Esophagus muscularis mucosa (tissue), 4 donors: ENCODE data around the gene AQP1. TPM values are rescaled to one million over a fixed set of nuclear protein-coding genes. Genes with fewer than 3 reads are reported as not detected.

Source experiments
- DNase-seq: peaks from one replicate; pipeline ENCODE4 v3.0.0-alpha.2; 2017; ENCODE audit errors: extremely low spot score
- H3K27ac ChIP-seq, 4 donors: fragments of 200-600 bp; sonication (generic); replicated peaks in 1 of 4; 1 replicate in 3 of 4; 2 replicates in 1 of 4; pipeline ENCODE4 v1.5.1; 2016 to 2019; ENCODE audit warnings: mild to moderate bottlenecking in 1 of 4
- H3K27me3 ChIP-seq, 4 donors: fragments of 200-600 bp; sonication (generic); one replicate each; pipeline versions ENCODE4 v1.5.1 to v1.6.0; 2016 to 2019
- H3K36me3 ChIP-seq, 4 donors: fragments of 200-600 bp; sonication (generic); one replicate each; pipeline ENCODE4 v1.5.1; 2016 to 2019
- H3K4me1 ChIP-seq, 4 donors: fragments of 200-600 bp; sonication (generic); one replicate each; pipeline ENCODE4 v1.5.1; 2016 to 2019
- H3K4me3 ChIP-seq, 4 donors: fragments of 200-600 bp; sonication (generic); 1 replicate in 2 of 4; 2 replicates in 2 of 4; pipeline ENCODE4 v1.5.1; 2016 to 2019; ENCODE audit warnings: mild to moderate bottlenecking in 4 of 4, moderate library complexity in 1 of 4
- H3K9me3 ChIP-seq, 4 donors: fragments of 200-600 bp; sonication (generic); 1 replicate in 3 of 4; 2 replicates in 1 of 4; pipeline ENCODE4 v1.5.1; 2016 to 2019
- EP300 ChIP-seq: sonication (generic); formaldehyde crosslinking; IDR thresholded peaks from one replicate; pipeline ENCODE4 v1.6.1; 2017; ENCODE audit warnings: antibody characterized with exemption
- POLR2A ChIP-seq: fragments of 450-650 bp; IDR thresholded peaks from one replicate; pipeline ENCODE4 v1.6.1; 2017; ENCODE audit warnings: antibody characterized with exemption, moderate library complexity, mild to moderate bottlenecking, low read depth
- POLR2AphosphoS5 ChIP-seq, 2 donors: sonication (generic); formaldehyde crosslinking; IDR thresholded peaks; one replicate each; pipeline ENCODE4 v1.6.1; 2017; ENCODE audit warnings: antibody characterized with exemption in 2 of 2
- WGBS: methylation state at CpG from one replicate; pipeline ENCODE4 v1.1.5; 2018; 5-methylcytosine and 5-hydroxymethylcytosine counted together
- intact Hi-C: fragments of 100-400 bp; cut with DNase I; formaldehyde crosslinking; loops from one replicate; pipeline ENCODE4 v1.15.1; 2023
- total RNA-seq, 4 donors: library from RNA; depleted of rRNA; stranded (reverse); fragments of >200 nt; gene quantifications; one replicate each; pipeline versions ENCODE4 v1.1.0 to v1.2.1, GENCODE V29; 2016
- TF ChIP-seq, protein P1 (sequence below), 3 experiments: fragments of 200-600 bp in 2 of 3; fragments of 450-650 bp in 1 of 3; sonication (generic) in 2 of 3; IDR thresholded peaks; one replicate each; pipeline ENCODE4 v1.5.1; 2017 to 2019; ENCODE audit warnings: antibody characterized with exemption in 3 of 3, mild to moderate bottlenecking in 2 of 3, moderate library complexity in 1 of 3

AQP1 gene
- total RNA-seq, 4 donors from 2014 or later = 362 to 578 (median 513) TPM

DNA sequence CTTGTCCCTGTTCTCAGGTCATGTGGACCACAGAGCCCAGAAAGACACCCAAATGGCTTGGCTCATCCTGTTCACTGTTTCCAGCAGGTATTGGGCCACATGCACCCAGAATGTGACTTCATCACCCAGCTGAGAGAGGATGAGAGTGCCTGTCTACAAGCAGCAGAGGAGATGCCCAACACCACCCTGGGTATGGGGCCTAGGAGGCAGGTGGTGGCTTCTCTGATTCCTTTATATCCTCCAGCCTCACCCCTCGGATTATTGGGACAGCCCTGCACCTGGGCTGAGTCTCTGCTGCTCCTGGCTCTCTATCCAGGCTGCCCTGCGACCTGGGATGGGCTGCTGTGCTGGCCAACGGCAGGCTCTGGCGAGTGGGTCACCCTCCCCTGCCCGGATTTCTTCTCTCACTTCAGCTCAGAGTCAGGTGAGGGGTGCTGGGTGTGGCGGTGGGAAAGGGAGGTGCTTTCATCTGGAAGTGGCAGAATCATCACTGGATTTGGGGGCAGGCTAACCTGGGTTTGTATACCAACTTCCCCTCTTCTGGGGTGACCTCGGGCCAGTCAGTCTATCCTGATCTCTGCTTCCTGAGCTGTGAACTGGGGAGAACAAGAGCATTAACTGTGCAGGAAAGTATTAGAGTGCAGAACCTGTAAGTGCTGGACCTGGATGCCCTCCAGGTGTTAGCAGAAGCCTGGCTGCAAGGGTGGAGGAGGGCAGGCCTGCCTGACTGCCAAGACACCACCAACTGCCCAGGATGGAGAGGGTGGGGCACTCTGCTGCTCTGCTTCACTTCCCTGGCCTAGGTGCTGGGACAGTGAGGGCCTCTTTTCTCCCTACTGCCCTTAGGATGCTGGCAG lies 57.3 kb downstream of the AQP1 start:
- no peaks in the 10 kb centered on the region for H3K9me3 ChIP-seq
- intact Hi-C loops = no loop called here
- peaks cover 0 to 10% (median 0%) of the 10 kb centered on the region in 4 donors for H3K27me3 ChIP-seq
- H3K27ac ChIP-seq = no peak overlapping the region
- H3K36me3 ChIP-seq = no peaks in the 10 kb centered on the region
- H3K4me3 ChIP-seq = no peak overlapping the region
- no peak for TF ChIP-seq EP300
- TF ChIP-seq POLR2A = no peak
- TF ChIP-seq POLR2AphosphoS5 (IDR thresholded peaks at IDR 0.05) = no peak
- TF ChIP-seq, protein P1, sequence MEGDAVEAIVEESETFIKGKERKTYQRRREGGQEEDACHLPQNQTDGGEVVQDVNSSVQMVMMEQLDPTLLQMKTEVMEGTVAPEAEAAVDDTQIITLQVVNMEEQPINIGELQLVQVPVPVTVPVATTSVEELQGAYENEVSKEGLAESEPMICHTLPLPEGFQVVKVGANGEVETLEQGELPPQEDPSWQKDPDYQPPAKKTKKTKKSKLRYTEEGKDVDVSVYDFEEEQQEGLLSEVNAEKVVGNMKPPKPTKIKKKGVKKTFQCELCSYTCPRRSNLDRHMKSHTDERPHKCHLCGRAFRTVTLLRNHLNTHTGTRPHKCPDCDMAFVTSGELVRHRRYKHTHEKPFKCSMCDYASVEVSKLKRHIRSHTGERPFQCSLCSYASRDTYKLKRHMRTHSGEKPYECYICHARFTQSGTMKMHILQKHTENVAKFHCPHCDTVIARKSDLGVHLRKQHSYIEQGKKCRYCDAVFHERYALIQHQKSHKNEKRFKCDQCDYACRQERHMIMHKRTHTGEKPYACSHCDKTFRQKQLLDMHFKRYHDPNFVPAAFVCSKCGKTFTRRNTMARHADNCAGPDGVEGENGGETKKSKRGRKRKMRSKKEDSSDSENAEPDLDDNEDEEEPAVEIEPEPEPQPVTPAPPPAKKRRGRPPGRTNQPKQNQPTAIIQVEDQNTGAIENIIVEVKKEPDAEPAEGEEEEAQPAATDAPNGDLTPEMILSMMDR (IDR thresholded peaks at IDR 0.05) = no peak
- H3K4me1 ChIP-seq = no peaks in the 10 kb centered on the region
- DNase-seq = peak; percentile 89
- WGBS = 93% methylated on average over 2 of the region's 7 CpGs

DNA sequence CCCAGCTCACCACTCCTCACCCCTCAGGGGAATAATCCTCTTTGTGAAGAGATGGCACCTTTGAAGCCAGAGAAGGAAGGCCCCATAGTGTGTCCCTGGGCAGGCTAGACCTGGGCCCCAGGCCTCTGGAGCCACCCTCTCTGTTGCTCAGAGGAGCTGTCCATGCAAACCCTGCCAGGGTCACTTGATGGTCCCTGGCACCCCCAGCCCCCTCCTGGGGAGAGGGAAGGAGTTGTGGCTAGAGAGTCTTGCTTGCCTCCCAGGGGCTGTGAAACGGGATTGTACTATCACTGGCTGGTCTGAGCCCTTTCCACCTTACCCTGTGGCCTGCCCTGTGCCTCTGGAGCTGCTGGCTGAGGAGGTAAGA lies 57.9 kb downstream of the AQP1 start:
- intact Hi-C loops = no loop called here
- Histone ChIP-seq H3K27ac (no peak overlapping the region), H3K9me3 (no peaks in the 10 kb centered on the region), H3K27me3 (peaks cover 0 to 10% (median 0%) of the 10 kb centered on the region in 4 donors), H3K4me1 (peaks cover 0 to 3% (median 1%) of the 10 kb centered on the region in 4 donors), H3K36me3 (no peaks in the 10 kb centered on the region), H3K4me3 (no peak overlapping the region)
- peak; percentile 77 for DNase-seq
- 80% methylated on average over 1 of the region's 1 CpG for WGBS
- TF ChIP-seq EP300 = no peak
- TF ChIP-seq POLR2A = no peak
- TF ChIP-seq, protein P1 (IDR thresholded peaks at IDR 0.05) = no peak
- TF ChIP-seq POLR2AphosphoS5 (IDR thresholded peaks at IDR 0.05) = no peak

DNA sequence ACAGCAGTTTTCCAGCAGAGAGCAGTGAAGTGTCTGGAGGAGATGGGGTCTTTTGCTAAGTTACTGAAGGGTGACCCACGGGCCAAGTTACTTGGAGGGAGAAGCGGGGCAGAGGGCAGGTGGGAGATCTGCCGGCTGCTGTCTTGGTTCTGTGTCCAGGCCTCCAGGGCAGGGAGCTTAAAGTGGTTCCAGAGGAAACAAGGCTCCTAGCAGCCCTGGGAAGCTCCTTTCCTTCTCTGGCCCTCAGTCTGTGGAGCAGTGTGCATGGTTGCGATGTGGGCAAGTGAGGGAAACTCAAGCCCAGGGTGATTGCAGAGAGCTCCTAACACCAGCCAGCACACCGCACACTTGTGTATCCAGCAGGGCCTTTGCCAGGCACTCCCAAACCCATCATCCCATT lies 58.4 kb downstream of the AQP1 start:
- no peak for DNase-seq
- peaks cover 0 to 10% (median 0%) of the 10 kb centered on the region in 4 donors for H3K27me3 ChIP-seq
- intact Hi-C loops = loop anchor here (5.0 kb wide), 1 partner anchor 228 kb away; no protein-coding TSS in a partner anchor
- H3K4me1 ChIP-seq = peaks cover 0 to 8% (median 5%) of the 10 kb centered on the region in 4 donors
- no peak overlapping the region for H3K4me3 ChIP-seq
- 86% methylated on average over 5 of the region's 5 CpGs for WGBS
- no peaks in the 10 kb centered on the region for H3K36me3 ChIP-seq
- TF ChIP-seq POLR2A (no peak), EP300 (no peak), POLR2AphosphoS5 (IDR thresholded peaks at IDR 0.05) (no peak)
- TF ChIP-seq, protein P1 (IDR thresholded peaks at IDR 0.05) = no peak
- H3K9me3 ChIP-seq = no peaks in the 10 kb centered on the region
- H3K27ac ChIP-seq = no peak overlapping the region

DNA sequence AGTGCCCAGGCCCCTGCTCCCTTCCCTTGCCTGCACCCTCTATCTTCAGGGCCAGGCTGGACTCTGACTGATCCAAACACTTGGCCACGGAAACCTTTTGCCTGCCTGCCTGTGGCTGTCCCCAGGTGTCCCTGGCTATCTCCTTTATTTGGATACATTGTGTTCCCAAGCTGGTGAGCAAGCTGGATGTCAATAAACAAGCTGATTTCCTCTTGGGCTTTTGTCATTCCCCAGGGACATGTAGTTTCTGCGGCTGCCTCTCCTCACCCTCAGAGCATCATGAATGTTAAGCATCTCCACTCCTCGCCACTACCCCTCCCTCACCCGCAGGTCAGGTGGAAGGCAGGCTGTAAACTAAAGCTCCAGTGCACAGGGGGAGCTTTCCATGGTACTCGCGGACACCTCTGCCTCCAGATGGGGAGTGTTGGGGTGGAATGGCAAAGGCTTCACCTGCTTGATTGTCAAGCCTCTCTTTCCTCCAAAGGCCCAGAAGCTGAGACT lies 59.0 kb downstream of the AQP1 start:
- intact Hi-C loops = loop anchor here (5.0 kb wide), 1 partner anchor 228 kb away; no protein-coding TSS in a partner anchor
- peak; percentile 90 for DNase-seq
- 53% methylated on average over 6 of the region's 6 CpGs for WGBS

More for the DNA sequence above, 59.0 kb downstream of the AQP1 start:
- Histone ChIP-seq H3K36me3 (no peaks in the 10 kb centered on the region), H3K9me3 (no peaks in the 10 kb centered on the region), H3K4me3 (no peak overlapping the region), H3K27me3 (peaks cover 0 to 10% (median 0%) of the 10 kb centered on the region in 4 donors), H3K4me1 (peaks cover 0 to 10% (median 7%) of the 10 kb centered on the region in 4 donors), H3K27ac (no peak overlapping the region)
- TF ChIP-seq POLR2AphosphoS5 (IDR thresholded peaks at IDR 0.05) (no peak), POLR2A (no peak), EP300 (no peak)
- TF ChIP-seq, protein P1 (IDR thresholded peaks at IDR 0.05) = no peak
